ENCODE results near the gene CORO2B.
A peak's percentile ranks its signal among the peaks of the same experiment; 100 is the strongest.

The CORO2B gene

GRCh38 chr15:68554721-68555678 lies 23.8 kb upstream of the CORO2B start:
- DNase-seq (ENCODE audit: low read depth in 2 of 2), result no peak

- no peak for DNase-seq (ENCODE audit: low read depth in 2 of 2)
These were observed 23.1 kb upstream of the CORO2B start for GRCh38 chr15:68555679-68556037.

GRCh38 chr15:68556139-68556990 lies 22.4 kb upstream of the CORO2B start:
- no peak for DNase-seq (ENCODE audit: low read depth in 2 of 2)

- no peak for DNase-seq (ENCODE audit: low read depth in 2 of 2)
These were observed 21.1 kb upstream of the CORO2B start for GRCh38 chr15:68557469-68558317.

GRCh38 chr15:68558318-68559305 lies 20.2 kb upstream of the CORO2B start:
- DNase-seq (ENCODE audit: low read depth in 2 of 2), result no peak

- peak; percentile 66 to 71 for DNase-seq (ENCODE audit: low read depth in 2 of 2)
These were observed 19.2 kb upstream of the CORO2B start for GRCh38 chr15:68559345-68560310.

DNA sequence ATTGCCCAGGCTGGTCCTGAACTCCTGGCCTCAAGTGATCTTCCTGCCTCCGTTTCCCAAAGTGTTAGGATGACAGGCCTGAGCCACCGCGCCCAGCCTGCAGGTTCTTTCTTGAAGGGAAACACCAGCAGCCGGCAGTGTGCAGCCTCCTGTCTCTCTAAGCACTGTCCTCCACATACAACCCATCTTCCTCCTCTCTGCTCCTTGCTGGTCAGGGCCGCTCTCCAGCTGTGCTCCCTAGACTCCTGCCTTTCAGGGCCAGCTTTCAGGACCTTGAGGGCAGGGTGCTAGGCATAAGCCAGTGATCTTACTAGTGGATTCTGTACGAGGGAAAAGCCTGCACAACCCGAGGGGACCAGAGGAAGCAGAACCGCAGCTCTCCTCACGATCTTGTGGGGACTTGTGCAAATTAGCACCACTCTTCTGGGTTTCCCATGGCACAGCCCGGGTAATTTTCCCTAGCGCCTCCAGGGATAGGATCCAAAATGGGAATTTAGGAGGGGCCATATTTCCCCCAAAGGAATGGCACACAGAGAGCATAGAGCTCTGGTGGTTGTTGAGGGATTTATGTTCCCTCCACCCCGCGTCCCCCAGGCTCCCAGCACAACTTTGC lies 18.2 kb upstream of the CORO2B start:
- no peak for DNase-seq (ENCODE audit: low read depth in 2 of 2)

DNA sequence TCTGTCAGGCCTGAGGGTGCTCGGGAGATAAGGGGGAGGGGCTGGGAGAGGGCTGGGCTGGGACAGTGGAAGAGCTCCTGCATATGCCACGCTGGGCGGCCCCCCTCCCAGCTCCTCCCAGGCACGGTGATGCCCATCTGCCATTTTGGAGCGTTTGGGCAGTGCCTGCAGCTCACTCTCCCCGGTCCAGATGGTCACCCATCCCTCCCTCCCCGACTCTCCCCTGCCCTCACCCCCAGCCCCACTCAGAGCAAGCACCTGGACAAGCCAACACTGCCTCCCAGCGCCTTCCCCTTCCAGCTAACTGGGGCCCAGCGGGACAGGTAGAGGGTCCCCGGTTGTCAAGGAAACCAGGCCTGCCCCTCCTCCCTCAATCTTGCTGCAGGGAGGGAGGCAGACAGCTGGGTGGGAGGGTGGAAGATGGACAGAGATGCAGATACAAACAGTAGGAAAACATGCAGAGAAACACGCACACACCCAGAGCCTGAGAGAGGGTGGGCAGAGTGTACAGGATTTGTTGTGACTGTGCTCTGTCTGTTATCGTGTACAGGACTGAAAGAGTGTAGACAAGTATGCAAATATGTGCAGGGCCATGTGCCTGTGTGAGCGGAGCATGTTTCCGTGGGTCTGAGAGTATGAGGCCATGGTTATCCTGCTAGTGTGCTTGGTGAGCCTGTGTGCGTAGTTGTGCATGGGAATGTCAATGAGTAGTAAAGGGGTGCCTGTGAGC lies 17.5 kb upstream of the CORO2B start:
- DNase-seq (ENCODE audit: low read depth in 2 of 2), result no peak

DNA sequence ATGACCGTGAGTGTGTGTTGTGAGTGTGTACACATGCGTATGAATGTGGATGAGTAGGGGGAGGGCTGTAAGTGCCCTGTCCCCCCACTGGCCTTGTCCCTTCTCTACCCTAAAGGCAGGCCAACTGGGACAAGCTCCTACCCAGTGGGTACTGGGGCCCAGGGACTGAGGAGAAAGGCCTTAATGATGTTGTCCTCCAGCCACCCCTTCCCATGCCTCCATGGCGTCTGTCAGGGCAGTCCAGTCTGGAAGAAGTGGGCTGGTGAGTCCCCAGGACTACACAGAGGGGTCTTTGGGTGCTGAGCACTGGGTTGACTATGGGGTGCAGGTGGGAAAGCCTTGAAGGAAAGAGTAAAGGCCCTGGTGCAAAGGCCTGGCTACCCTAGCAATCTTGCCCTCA lies 16.9 kb upstream of the CORO2B start:
- no peak for DNase-seq (ENCODE audit: low read depth in 2 of 2)

DNA sequence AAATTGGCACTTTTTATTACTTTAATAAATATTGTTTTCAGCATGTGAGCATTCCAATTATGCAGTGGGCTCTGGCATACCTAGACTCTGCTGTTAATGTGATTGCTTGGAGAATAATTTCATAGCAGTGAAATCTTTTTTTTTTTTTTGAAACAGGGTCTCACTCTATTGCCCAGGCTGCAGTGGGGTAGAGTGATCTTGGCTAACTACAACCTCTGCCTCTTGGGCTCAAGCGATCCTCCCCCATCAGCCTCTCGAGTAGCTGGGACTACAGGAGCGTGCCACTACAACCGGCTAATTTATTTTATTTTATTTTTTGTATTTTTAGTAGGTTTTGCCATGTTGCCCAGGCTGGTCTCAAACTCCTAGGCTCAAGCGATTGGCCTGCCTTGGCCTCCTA lies 14.6 kb upstream of the CORO2B start:
- DNase-seq (ENCODE audit: low read depth in 2 of 2), result no peak

GRCh38 chr15:68565234-68565633 lies 13.6 kb upstream of the CORO2B start:
- DNase-seq (ENCODE audit: low read depth in 2 of 2), result no peak

DNA sequence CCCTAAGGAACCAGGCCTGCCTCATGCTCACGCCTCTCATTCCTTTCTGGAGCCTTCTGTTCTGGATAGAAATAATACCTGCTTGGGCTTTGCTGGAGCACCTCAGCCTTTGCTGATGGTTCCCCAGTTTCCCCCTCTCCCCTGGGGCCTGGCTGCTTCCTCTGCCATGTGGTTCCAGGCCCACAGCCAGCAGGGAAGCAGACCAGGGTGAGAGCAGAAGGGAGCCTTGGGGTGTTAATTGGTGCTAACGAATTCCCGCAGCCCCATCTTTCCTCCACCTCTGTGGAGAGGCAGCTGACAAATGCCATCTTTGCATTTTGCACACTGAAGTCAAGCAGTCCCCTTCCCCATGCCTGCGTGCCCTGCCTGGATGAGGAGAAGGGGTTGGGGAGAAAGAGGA lies 13.1 kb upstream of the CORO2B start:
- DNase-seq (ENCODE audit: low read depth in 2 of 2), result no peak

DNA sequence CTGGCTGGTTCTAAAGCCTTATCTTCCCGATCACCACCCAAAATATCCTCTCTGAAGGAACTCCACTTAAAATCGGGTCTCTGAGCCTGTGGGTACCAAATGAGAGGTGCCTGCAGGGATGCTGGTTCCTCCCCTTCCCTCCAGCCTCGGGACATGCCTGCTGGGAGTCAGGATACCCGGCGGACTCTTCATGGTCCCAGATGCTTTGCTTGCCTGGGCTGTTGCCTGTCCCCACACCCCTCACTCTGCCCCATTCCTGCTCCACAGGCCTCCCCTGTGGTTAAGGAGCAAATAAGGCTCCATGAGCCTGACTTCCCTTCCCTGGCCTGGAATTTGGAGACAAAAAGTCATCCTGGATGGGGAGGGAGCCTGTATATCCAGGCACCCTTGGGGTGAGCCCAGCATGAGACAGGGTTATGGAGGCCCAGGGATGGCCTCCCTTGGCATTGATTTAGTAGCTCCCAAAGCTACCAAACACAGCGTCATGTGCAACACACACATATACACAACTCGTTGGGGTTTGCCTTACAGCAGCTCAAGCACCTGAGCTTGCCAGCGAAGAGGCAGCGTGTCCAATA lies 12.3 kb upstream of the CORO2B start:
- DNase-seq (ENCODE audit: low read depth in 2 of 2), result no peak

DNA sequence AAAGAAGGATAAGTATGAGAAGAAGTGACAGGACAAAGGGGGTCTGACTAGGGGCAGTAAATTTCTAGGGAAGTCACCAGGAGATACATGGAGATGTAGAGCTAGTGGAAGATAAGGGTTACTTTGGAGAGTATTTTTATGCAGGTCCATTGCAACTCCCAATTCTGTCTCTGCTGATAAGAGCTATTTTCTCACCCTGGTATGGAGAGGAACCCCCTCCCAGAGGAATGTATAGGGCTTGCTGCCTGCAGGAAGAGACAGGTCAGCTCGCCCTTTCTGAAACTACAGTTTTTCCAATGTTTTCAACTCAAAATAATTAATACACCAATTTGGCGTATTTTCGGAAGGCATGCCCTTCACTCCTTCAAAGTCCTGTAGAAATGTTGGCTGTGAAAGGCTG lies 11.4 kb upstream of the CORO2B start:
- DNase-seq (ENCODE audit: low read depth in 2 of 2), result no peak

- no peak for DNase-seq (ENCODE audit: low read depth in 2 of 2)
These were observed 7.8 kb upstream of the CORO2B start for GRCh38 chr15:68570974-68571373.

DNA sequence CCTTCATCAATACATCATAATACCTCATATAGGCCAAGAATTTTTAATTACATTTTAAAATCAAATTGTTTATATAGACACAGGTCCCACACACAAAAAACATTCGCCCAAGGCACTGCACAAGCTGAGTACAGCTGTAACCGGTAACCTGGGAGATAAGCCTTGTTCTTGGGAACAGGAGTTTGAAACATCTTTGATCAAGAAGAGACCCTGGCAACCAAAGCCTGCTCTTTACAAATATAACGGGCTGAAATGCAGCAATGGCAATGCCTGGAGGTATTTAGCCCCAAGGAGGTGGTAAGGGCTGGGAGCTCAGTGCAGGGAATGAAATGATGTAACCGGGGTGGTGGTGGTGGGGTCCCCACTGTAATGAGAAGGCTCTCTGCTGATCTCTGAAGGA lies 7.2 kb upstream of the CORO2B start:
- no peak for DNase-seq (ENCODE audit: low read depth in 2 of 2)

GRCh38 chr15:68572309-68572708 lies 6.5 kb upstream of the CORO2B start:
- no peak for DNase-seq (ENCODE audit: low read depth in 2 of 2)

GRCh38 chr15:68572921-68573320 lies 5.9 kb upstream of the CORO2B start:
- no peak for DNase-seq (ENCODE audit: low read depth in 2 of 2)
